Neuronal stem cell (in vitro differentiated cells): ENCODE results near the gene ORAI2.
A peak's percentile ranks its signal among the peaks of the same experiment; 100 is the strongest.
"Not testable (repeated sequence)": the region's sequence is repeated elsewhere in the genome, so short reads cannot be mapped to it uniquely, and the experiment has no call there.

ENCODE experiments used
- DNase-seq: peaks from one replicate; pipeline ENCODE4 v3.0.0-alpha.2; 2013; ENCODE audit warnings: low spot score
- H2AFZ ChIP-seq: one replicate; pipeline ENCODE4 v1.6.1; 2013; ENCODE audit warnings: mild to moderate bottlenecking, low read length, inconsistent platforms
- H2AK5ac ChIP-seq: 2 replicates; pipeline ENCODE4 v1.6.1; 2013; ENCODE audit warnings: low read depth, mild to moderate bottlenecking, inconsistent platforms, low read length, moderate library complexity, mixed read lengths
- H2BK120ac ChIP-seq: 2 replicates; pipeline ENCODE4 v1.6.1; 2013; ENCODE audit warnings: low read depth, mild to moderate bottlenecking, inconsistent platforms, low read length, moderate library complexity, mixed read lengths
- H2BK12ac ChIP-seq: one replicate; pipeline ENCODE4 v1.6.1; 2013; ENCODE audit warnings: low read length, inconsistent platforms
- H2BK15ac ChIP-seq: 2 replicates; pipeline ENCODE4 v1.6.1; 2013; ENCODE audit warnings: mild to moderate bottlenecking, low read length, inconsistent platforms, mixed read lengths
- H2BK5ac ChIP-seq: one replicate; pipeline ENCODE4 v1.6.1; 2013; ENCODE audit warnings: inconsistent platforms, mild to moderate bottlenecking, low read length, moderate library complexity
- H3K14ac ChIP-seq: one replicate; pipeline ENCODE4 v1.6.1; 2013; ENCODE audit warnings: low read length, inconsistent platforms
- H3K18ac ChIP-seq: 2 replicates; pipeline ENCODE4 v1.6.1; 2013; ENCODE audit warnings: low read length, inconsistent platforms
- H3K23ac ChIP-seq: 2 replicates; pipeline ENCODE4 v1.6.1; 2013; ENCODE audit warnings: low read depth, mild to moderate bottlenecking, mixed read lengths, low read length, inconsistent platforms; ENCODE audit not compliant: poor library complexity
- H3K27ac ChIP-seq: replicated peaks from 3 replicates; pipeline ENCODE4 v1.5.1; 2013; ENCODE audit warnings: low read length, inconsistent platforms
- H3K27me3 ChIP-seq, 3 experiments: 2 replicates each; pipeline ENCODE4 v1.6.1; 2013; ENCODE audit warnings: low read length in 3 of 3, mild to moderate bottlenecking in 2 of 3, inconsistent platforms in 1 of 3, low read depth in 1 of 3, mixed read lengths in 1 of 3, moderate library complexity in 1 of 3; ENCODE audit not compliant: control insufficient read depth in 3 of 3, insufficient read depth in 3 of 3
- H3K36me3 ChIP-seq, 2 donors: replicated peaks in 1 of 2; 2 replicates each; pipeline ENCODE4 v1.6.1; 2013; ENCODE audit warnings: low read length in 2 of 2; ENCODE audit not compliant: control insufficient read depth in 2 of 2, insufficient read depth in 2 of 2
- H3K4ac ChIP-seq: 2 replicates; pipeline ENCODE4 v1.6.1; 2013; ENCODE audit warnings: inconsistent platforms, mild to moderate bottlenecking, low read length, moderate library complexity
- H3K4me1 ChIP-seq, 2 donors: 1 replicate in 1 of 2; 2 replicates in 1 of 2; pipeline ENCODE4 v1.6.1; 2013; ENCODE audit warnings: low read length in 2 of 2, low read depth in 1 of 2; ENCODE audit not compliant: control insufficient read depth in 2 of 2, insufficient read depth in 1 of 2
- H3K4me2 ChIP-seq: one replicate; pipeline ENCODE4 v1.6.1; 2013; ENCODE audit warnings: mild to moderate bottlenecking, low read length, inconsistent platforms; ENCODE audit not compliant: insufficient read depth, poor library complexity, severe bottlenecking
- H3K4me3 ChIP-seq, 2 donors: 2 replicates each; pipeline ENCODE4 v1.5.1; 2013; ENCODE audit warnings: low read length in 2 of 2, mild to moderate bottlenecking in 2 of 2, inconsistent platforms in 1 of 2, moderate library complexity in 1 of 2
- H3K79me1 ChIP-seq: one replicate; pipeline ENCODE4 v1.6.1; 2013; ENCODE audit warnings: low read depth, mild to moderate bottlenecking, inconsistent platforms, low read length, moderate library complexity
- H3K9ac ChIP-seq: one replicate; pipeline ENCODE4 v1.6.1; 2013; ENCODE audit warnings: mild to moderate bottlenecking, low read depth, low read length, inconsistent platforms; ENCODE audit not compliant: poor library complexity
- H3K9me3 ChIP-seq, 2 donors: replicated peaks in 1 of 2; 2 replicates each; pipeline versions ENCODE3 to v1.6.1; 2013; ENCODE audit warnings: low read length in 2 of 2, mild to moderate bottlenecking in 2 of 2, inconsistent platforms in 1 of 2, low read depth in 1 of 2, mixed read lengths in 1 of 2, moderate library complexity in 1 of 2; ENCODE audit not compliant: control insufficient read depth in 2 of 2, insufficient read depth in 1 of 2
- H4K8ac ChIP-seq: one replicate; pipeline ENCODE4 v1.6.1; 2013; ENCODE audit warnings: low read depth, mild to moderate bottlenecking, inconsistent platforms, low read length, moderate library complexity
- H4K91ac ChIP-seq: one replicate; pipeline ENCODE4 v1.6.1; 2013; ENCODE audit warnings: low read length, low read depth, mild to moderate bottlenecking, inconsistent platforms; ENCODE audit not compliant: poor library complexity
- WGBS, 2 donors: extraction: QIAGEN DNeasy Blood & Tissue Kit; methylation state at CpG; one replicate each; pipeline ENCODE4 v1.1.7; 2013; ENCODE audit warnings: missing lambda C conversion rate in 2 of 2, mixed read lengths in 1 of 2; ENCODE audit not compliant: insufficient read length in 2 of 2, insufficient replicate concordance in 1 of 2; ENCODE audit errors: extremely low coverage in 2 of 2; 5-methylcytosine and 5-hydroxymethylcytosine counted together

Gene ORAI2

GRCh38 chr7:102471791-102472125 is 38.4 kb downstream of the ORAI2 start:
- no peak overlapping the region for H2AFZ ChIP-seq
- H2BK120ac ChIP-seq, result no peak overlapping the region
- WGBS, 2 donors, result no CpG with 5 or more reads among the region's 6 CpGs
- no peaks in the 10 kb centered on the region for H3K9me3 ChIP-seq
- no peak overlapping the region for H2BK15ac ChIP-seq
- H3K4me2 ChIP-seq, result no peak overlapping the region
- no peak for DNase-seq
- no peak overlapping the region for H3K23ac ChIP-seq
- H3K14ac ChIP-seq, result no peak overlapping the region
- no peak overlapping the region for H3K9ac ChIP-seq
- H3K4me1 ChIP-seq, result no peaks in the 10 kb centered on the region
- H3K27me3 ChIP-seq, result no peaks in the 10 kb centered on the region
- peaks cover 20 to 57% of the 10 kb centered on the region in 2 donors for H3K36me3 ChIP-seq
- H4K91ac ChIP-seq, result no peak overlapping the region
- no peak overlapping the region for H3K27ac ChIP-seq
- no peak overlapping the region for H2AK5ac ChIP-seq
- no peak overlapping the region for H3K18ac ChIP-seq
- H2BK12ac ChIP-seq, result no peak overlapping the region
- no peak overlapping the region for H3K4ac ChIP-seq
- no peak overlapping the region for H2BK5ac ChIP-seq
- peak overlapping the region in 1 of 2 donors; percentile 32 for H3K4me3 ChIP-seq
- H3K79me1 ChIP-seq, result peaks cover 9% of the 10 kb centered on the region
- H4K8ac ChIP-seq, result no peak overlapping the region

- H4K91ac ChIP-seq, result no peak overlapping the region
- peak overlapping the region; percentile 2 to 32 for H3K4me3 ChIP-seq
- H2AFZ ChIP-seq, result no peak overlapping the region
- H3K23ac ChIP-seq, result peak overlapping the region; percentile 80
- no peak overlapping the region for H3K9ac ChIP-seq
- H3K79me1 ChIP-seq, result peaks cover 9% of the 10 kb centered on the region
- H3K27ac ChIP-seq, result no peak overlapping the region
- H2BK5ac ChIP-seq, result no peak overlapping the region
- H2BK120ac ChIP-seq, result no peak overlapping the region
- no peak overlapping the region for H2AK5ac ChIP-seq
- H3K14ac ChIP-seq, result no peak overlapping the region
- no peak for DNase-seq
- H3K4me1 ChIP-seq, result no peaks in the 10 kb centered on the region
- no peak overlapping the region for H2BK12ac ChIP-seq
- no peaks in the 10 kb centered on the region for H3K27me3 ChIP-seq
- no peak overlapping the region for H3K4me2 ChIP-seq
- no peak overlapping the region for H2BK15ac ChIP-seq
- no peak overlapping the region for H3K18ac ChIP-seq
- no peak overlapping the region for H3K4ac ChIP-seq
- H4K8ac ChIP-seq, result peak overlapping the region; percentile 65
- no CpG with 5 or more reads among the region's 31 CpGs for WGBS, 2 donors
- H3K36me3 ChIP-seq, result peaks cover 20 to 55% of the 10 kb centered on the region in 2 donors
- no peaks in the 10 kb centered on the region for H3K9me3 ChIP-seq
These were observed 39.0 kb downstream of the ORAI2 start for GRCh38 chr7:102472126-102473041.

- Histone ChIP-seq H3K27me3 (no peaks in the 10 kb centered on the region), H3K18ac (no peak overlapping the region), H3K14ac (no peak overlapping the region), H2BK15ac (no peak overlapping the region), H3K9ac (no peak overlapping the region), H2BK5ac (no peak overlapping the region), H4K91ac (no peak overlapping the region), H3K36me3 (peaks cover 19 to 44% of the 10 kb centered on the region in 2 donors), H3K9me3 (no peaks in the 10 kb centered on the region), H3K4me3 (no peak overlapping the region), H3K4me1 (no peaks in the 10 kb centered on the region), H3K27ac (no peak overlapping the region), H2AK5ac (no peak overlapping the region), H3K79me1 (peaks cover 4% of the 10 kb centered on the region), H3K4me2 (no peak overlapping the region), H2AFZ (no peak overlapping the region), H2BK12ac (no peak overlapping the region), H3K23ac (no peak overlapping the region), H3K4ac (no peak overlapping the region), H2BK120ac (no peak overlapping the region), H4K8ac (no peak overlapping the region)
- no peak for DNase-seq
- WGBS, 2 donors, result no CpG with 5 or more reads among the region's 23 CpGs
These were observed 40.1 kb downstream of the ORAI2 start for GRCh38 chr7:102473271-102473991.

GRCh38 chr7:102474116-102474515 is 40.7 kb downstream of the ORAI2 start:
- H3K23ac ChIP-seq, H2BK120ac ChIP-seq, H3K4me1 ChIP-seq, H2AFZ ChIP-seq, H4K91ac ChIP-seq, H3K27ac ChIP-seq, H3K9ac ChIP-seq, H4K8ac ChIP-seq, H3K79me1 ChIP-seq, H3K18ac ChIP-seq, H3K14ac ChIP-seq, H3K4me3 ChIP-seq, H2BK15ac ChIP-seq, H2AK5ac ChIP-seq, H3K4me2 ChIP-seq, H2BK12ac ChIP-seq, H2BK5ac ChIP-seq, H3K4ac ChIP-seq, H3K27me3 ChIP-seq, H3K9me3 ChIP-seq, DNase-seq: not testable (repeated sequence)
- no CpG with 5 or more reads among the region's 14 CpGs for WGBS, 2 donors
- H3K36me3 ChIP-seq, result peaks cover 16 to 39% of the 10 kb centered on the region in 2 donors
